Smooth muscle cell (in vitro differentiated cells): ENCODE data around the gene GRK5. TPM values are rescaled to one million over a fixed set of nuclear protein-coding genes. Genes with fewer than 3 reads are reported as not detected.

ENCODE experiments used
- DNase-seq: peaks from one replicate; lab custom pipeline; 2025; ENCODE audit not compliant: unreplicated experiment; lab: John Stamatoyannopoulos, UW
- H2AFZ ChIP-seq: fragments of 200-600 bp; sonication (generic); 2 replicates; pipeline ENCODE4 v1.6.0; 2016; ENCODE audit warnings: antibody characterized with exemption, low read depth, mild to moderate bottlenecking
- H3F3A ChIP-seq: fragments of 200-600 bp; sonication (generic); 2 replicates; pipeline ENCODE4 v1.6.0; 2017; ENCODE audit warnings: antibody characterized with exemption, low read depth
- H3K27ac ChIP-seq: fragments of 200-600 bp; sonication (generic); 2 replicates; pipeline ENCODE4 v1.5.1; 2016; ENCODE audit warnings: low read depth, mild to moderate bottlenecking
- H3K27me3 ChIP-seq: fragments of 200-600 bp; sonication (generic); 2 replicates; pipeline ENCODE4 v1.6.1; 2016; ENCODE audit warnings: low read depth, mild to moderate bottlenecking
- H3K36me3 ChIP-seq: fragments of 200-600 bp; sonication (generic); 2 replicates; pipeline ENCODE4 v1.5.1; 2016; ENCODE audit warnings: low read depth
- H3K4me1 ChIP-seq: fragments of 200-600 bp; sonication (generic); 2 replicates; pipeline ENCODE4 v1.5.1; 2016; ENCODE audit warnings: low read depth
- H3K4me2 ChIP-seq: fragments of 200-600 bp; sonication (generic); 2 replicates; pipeline ENCODE4 v1.6.0; 2016; ENCODE audit warnings: mild to moderate bottlenecking
- H3K4me3 ChIP-seq: fragments of 200-600 bp; sonication (generic); 2 replicates; pipeline ENCODE4 v1.5.1; 2016; ENCODE audit warnings: mild to moderate bottlenecking
- H3K79me2 ChIP-seq: fragments of 200-600 bp; sonication (generic); 2 replicates; pipeline ENCODE4 v1.6.0; 2016; ENCODE audit warnings: low read depth, mild to moderate bottlenecking
- H3K9ac ChIP-seq: fragments of 200-600 bp; sonication (generic); 2 replicates; pipeline ENCODE4 v1.6.0; 2016; ENCODE audit warnings: low read depth
- H3K9me3 ChIP-seq: fragments of 200-600 bp; sonication (generic); replicated peaks from 2 replicates; pipeline ENCODE4 v1.5.1; 2016; ENCODE audit warnings: low read depth
- H4K20me1 ChIP-seq: fragments of 200-600 bp; sonication (generic); 2 replicates; pipeline ENCODE4 v1.6.0; 2016; ENCODE audit warnings: low read depth
- CTCF ChIP-seq: fragments of 200-600 bp; sonication (generic); IDR thresholded peaks from 2 replicates; pipeline ENCODE4 v1.5.1; 2017; ENCODE audit warnings: borderline replicate concordance, mild to moderate bottlenecking, antibody characterized with exemption; ENCODE audit not compliant: insufficient read depth, poor library complexity, severe bottlenecking
- WGBS: methylation state at CpG from one replicate; pipeline ENCODE4 v1.1.7; 2016; ENCODE audit warnings: low lambda C conversion rate; 5-methylcytosine and 5-hydroxymethylcytosine counted together
- polyA plus RNA-seq: library from polyadenylated mRNA; unstranded; fragments of >200 nt; fragmentation: Nextera tagmentation; extraction: Ambion mirVana; gene quantifications from 2 replicates; pipeline ENCODE4 v1.2.1, GENCODE V29; 2016
- total RNA-seq: library from RNA; depleted of rRNA; stranded (reverse); fragments of >200 nt; gene quantifications from 2 replicates; pipeline ENCODE4 v1.2.3, GENCODE V29; 2014

Gene GRK5
- total and polyA plus RNA-seq, 2 experiments from 2014 or later: 4.4 to 5.2 TPM

- no peak for TF ChIP-seq CTCF
- no peak overlapping the region for H3K4me3 ChIP-seq
- no peaks in the 10 kb centered on the region for H3K79me2 ChIP-seq
- H3K4me1 ChIP-seq: peaks cover 10% of the 10 kb centered on the region
- no peak overlapping the region for H3K9ac ChIP-seq
- H3K27ac ChIP-seq: no peak overlapping the region
- 88% methylated on average over 4 of the region's 4 CpGs for WGBS
- no peaks in the 10 kb centered on the region for H4K20me1 ChIP-seq
- no peaks in the 10 kb centered on the region for H3K36me3 ChIP-seq
- no peaks in the 10 kb centered on the region for H3K27me3 ChIP-seq
- no peak overlapping the region for H2AFZ ChIP-seq
- no peak for DNase-seq
- H3K4me2 ChIP-seq: no peak overlapping the region
- no peaks in the 10 kb centered on the region for H3K9me3 ChIP-seq
- peaks cover 18% of the 10 kb centered on the region for H3F3A ChIP-seq
These were observed 15.5 kb upstream of the GRK5 start for GRCh38 chr10:119191881-119192280.

DNA sequence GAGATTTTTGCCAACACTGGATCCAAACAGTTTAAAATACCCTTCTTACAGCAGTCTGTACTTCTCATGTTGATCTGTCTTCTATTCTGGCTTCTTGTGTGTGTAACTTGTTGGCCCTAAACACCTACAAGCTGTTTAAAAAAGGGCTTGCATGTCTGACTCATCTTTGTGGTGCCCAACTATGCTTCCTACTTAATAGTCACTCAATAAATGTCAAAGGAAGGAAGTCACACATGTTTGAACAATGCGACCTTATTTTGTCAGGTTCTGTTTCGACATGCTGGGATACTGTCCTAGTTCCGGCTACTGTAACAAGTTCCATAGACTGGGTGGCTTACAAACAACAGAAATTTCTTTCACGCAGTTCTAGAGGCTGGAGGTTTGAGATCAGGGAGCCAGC, 9.4 kb upstream of the GRK5 start:
- peak overlapping the region; percentile 13 for H3K27ac ChIP-seq
- H3K4me1 ChIP-seq: peaks cover 5% of the 10 kb centered on the region
- no peak overlapping the region for H2AFZ ChIP-seq
- no peaks in the 10 kb centered on the region for H3K36me3 ChIP-seq
- no peaks in the 10 kb centered on the region for H3K79me2 ChIP-seq
- H3F3A ChIP-seq: peaks cover 5% of the 10 kb centered on the region
- H3K9me3 ChIP-seq: no peaks in the 10 kb centered on the region
- WGBS: 30% methylated on average over 4 of the region's 4 CpGs
- no peak for DNase-seq
- no peak overlapping the region for H3K9ac ChIP-seq
- TF ChIP-seq CTCF: no peak
- H3K27me3 ChIP-seq: no peaks in the 10 kb centered on the region
- H3K4me3 ChIP-seq: no peak overlapping the region
- H4K20me1 ChIP-seq: no peaks in the 10 kb centered on the region
- no peak overlapping the region for H3K4me2 ChIP-seq

- peaks cover 10% of the 10 kb centered on the region for H3K4me1 ChIP-seq
- H3K27me3 ChIP-seq: no peaks in the 10 kb centered on the region
- H3K9ac ChIP-seq: no peak overlapping the region
- DNase-seq: no peak
- TF ChIP-seq CTCF: peak; percentile 33
- H2AFZ ChIP-seq: no peak overlapping the region
- H3K9me3 ChIP-seq: no peaks in the 10 kb centered on the region
- no peak overlapping the region for H3K4me2 ChIP-seq
- no peak overlapping the region for H3K4me3 ChIP-seq
- WGBS: 56% methylated on average over 7 of the region's 7 CpGs
- H4K20me1 ChIP-seq: no peaks in the 10 kb centered on the region
- no peaks in the 10 kb centered on the region for H3K79me2 ChIP-seq
- H3K27ac ChIP-seq: peak overlapping the region; percentile 13
- H3K36me3 ChIP-seq: no peaks in the 10 kb centered on the region
- H3F3A ChIP-seq: peaks cover 5% of the 10 kb centered on the region
These were observed 8.9 kb upstream of the GRK5 start for GRCh38 chr10:119198438-119198837.

GRCh38 chr10:119199231-119199992, 8.0 kb upstream of the GRK5 start:
- Histone ChIP-seq H3K79me2 (no peaks in the 10 kb centered on the region), H3K4me3 (no peak overlapping the region), H3K4me1 (peaks cover 10% of the 10 kb centered on the region), H3K36me3 (no peaks in the 10 kb centered on the region), H3K4me2 (peak overlapping the region; percentile 76), H2AFZ (peak overlapping the region; percentile 69), H3F3A (peaks cover 5% of the 10 kb centered on the region), H3K9me3 (no peaks in the 10 kb centered on the region), H3K9ac (no peak overlapping the region), H3K27ac (no peak overlapping the region), H4K20me1 (no peaks in the 10 kb centered on the region), H3K27me3 (no peaks in the 10 kb centered on the region)
- WGBS: 60% methylated on average over 9 of the region's 9 CpGs
- peak; percentile 64 for TF ChIP-seq CTCF
- DNase-seq: no peak
